Measurements from ENCODE around the gene RGL2.

- TF ChIP-seq CTCF (IDR thresholded peaks at IDR 0.05) (no peak), EP300 (IDR thresholded peaks at IDR 0.05) (no peak)
These were observed 56.8 kb downstream of the RGL2 start for GRCh38 chr6:33241968-33242367.

Data from tibial nerve (tissue), 4 donors.